ENCODE results near the gene TMEM229B. TPM values are rescaled to one million over a fixed set of nuclear protein-coding genes. Genes with fewer than 3 reads are reported as not detected.

Gene TMEM229B
- total RNA-seq, 2 experiments from 2014 or later = 3.9 to 11.7 TPM

DNA sequence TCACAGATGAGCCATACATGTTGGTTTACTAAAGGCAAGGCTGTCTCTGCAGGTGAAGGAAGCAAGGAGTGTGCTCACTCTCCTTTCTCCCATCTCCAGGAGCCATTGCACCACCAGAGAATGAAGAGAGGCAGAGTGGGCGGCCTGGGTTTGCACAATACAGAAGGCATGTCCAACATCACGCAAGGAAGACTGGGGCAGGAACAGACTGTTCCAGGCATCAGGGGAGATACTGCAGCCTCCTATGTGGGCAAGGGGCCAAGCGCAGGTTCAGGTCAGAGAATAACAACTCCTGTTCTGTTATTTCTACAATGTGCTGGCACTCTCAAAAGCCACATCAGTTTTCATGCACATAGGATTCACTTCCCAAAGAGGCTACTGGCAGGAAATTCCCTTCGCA lies 1.7 kb upstream of the TMEM229B start:
- ChIA-PET POLR2A (no interaction called here), CTCF (ENCODE audit: unreplicated experiment) (no interaction called here)
- no TSS peak for BruUV-seq (replicated peaks)
- peaks cover 28% of the 10 kb centered on the region for H3K36me3 ChIP-seq (ENCODE audit: insufficient read depth, low read length)
- H4K20me1 ChIP-seq (ENCODE audit: insufficient read depth, low read length) = no peaks in the 10 kb centered on the region
- H2AFZ ChIP-seq (ENCODE audit: low read length) = no peak overlapping the region
- H3K9me3 ChIP-seq (ENCODE audit: low read length) = peaks cover 46% of the 10 kb centered on the region; the same call in 1 of the 2 replicates
- intact Hi-C loops (cut with micrococcal nuclease; ENCODE audit: unreplicated experiment) = no loop called here
- H3K4me2 ChIP-seq (ENCODE audit: low read length) = no peak overlapping the region
- peaks cover 61% of the 10 kb centered on the region for H3K4me1 ChIP-seq (ENCODE audit: insufficient read depth, low read length, poor library complexity, severe bottlenecking)
- no peak for DNase-seq (ENCODE audit: low spot score)
- no peak overlapping the region for H3K4me3 ChIP-seq (ENCODE audit: low read depth, low read length, poor library complexity, severe bottlenecking)
- H3K79me2 ChIP-seq (ENCODE audit: insufficient read depth, low read depth, low read length) = no peaks in the 10 kb centered on the region
- TF ChIP-seq, protein P1, sequence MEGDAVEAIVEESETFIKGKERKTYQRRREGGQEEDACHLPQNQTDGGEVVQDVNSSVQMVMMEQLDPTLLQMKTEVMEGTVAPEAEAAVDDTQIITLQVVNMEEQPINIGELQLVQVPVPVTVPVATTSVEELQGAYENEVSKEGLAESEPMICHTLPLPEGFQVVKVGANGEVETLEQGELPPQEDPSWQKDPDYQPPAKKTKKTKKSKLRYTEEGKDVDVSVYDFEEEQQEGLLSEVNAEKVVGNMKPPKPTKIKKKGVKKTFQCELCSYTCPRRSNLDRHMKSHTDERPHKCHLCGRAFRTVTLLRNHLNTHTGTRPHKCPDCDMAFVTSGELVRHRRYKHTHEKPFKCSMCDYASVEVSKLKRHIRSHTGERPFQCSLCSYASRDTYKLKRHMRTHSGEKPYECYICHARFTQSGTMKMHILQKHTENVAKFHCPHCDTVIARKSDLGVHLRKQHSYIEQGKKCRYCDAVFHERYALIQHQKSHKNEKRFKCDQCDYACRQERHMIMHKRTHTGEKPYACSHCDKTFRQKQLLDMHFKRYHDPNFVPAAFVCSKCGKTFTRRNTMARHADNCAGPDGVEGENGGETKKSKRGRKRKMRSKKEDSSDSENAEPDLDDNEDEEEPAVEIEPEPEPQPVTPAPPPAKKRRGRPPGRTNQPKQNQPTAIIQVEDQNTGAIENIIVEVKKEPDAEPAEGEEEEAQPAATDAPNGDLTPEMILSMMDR (conservative IDR thresholded peaks at IDR 0.05; ENCODE audit: low read length) = no peak
- TF ChIP-seq EZH2phosphoT487 (IDR thresholded peaks at IDR 0.05; ENCODE audit: borderline replicate concordance, low read depth, low read length) = no peak
- no peaks in the 10 kb centered on the region for H3K9me2 ChIP-seq (ENCODE audit: insufficient read depth, low read length)
- H3K27ac ChIP-seq (ENCODE audit: low read depth, low read length, poor library complexity, severe bottlenecking) = no peak overlapping the region

DNA sequence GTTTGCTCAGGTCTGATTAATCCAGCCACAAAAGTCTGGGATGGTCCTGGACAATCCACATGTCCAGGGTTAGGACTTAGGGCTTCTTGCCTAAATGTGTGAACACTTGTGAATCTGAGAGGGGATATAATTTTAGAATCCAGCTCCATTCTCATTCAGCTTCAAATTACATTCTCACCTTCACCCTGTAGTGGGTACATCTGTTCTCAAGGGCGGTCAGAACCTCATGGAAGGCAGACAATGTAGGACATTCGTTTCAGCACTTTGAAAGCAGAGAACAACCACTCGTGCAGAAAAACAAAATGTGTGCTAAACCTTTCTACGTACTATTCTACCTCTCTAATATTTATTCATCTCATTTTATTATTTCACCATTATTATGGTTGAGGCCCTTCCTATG lies 1.2 kb downstream of the TMEM229B start:
- H3K4me2 ChIP-seq (ENCODE audit: low read length) = peak overlapping the region; percentile 78; the same call in 1 of the 2 replicates

DNA sequence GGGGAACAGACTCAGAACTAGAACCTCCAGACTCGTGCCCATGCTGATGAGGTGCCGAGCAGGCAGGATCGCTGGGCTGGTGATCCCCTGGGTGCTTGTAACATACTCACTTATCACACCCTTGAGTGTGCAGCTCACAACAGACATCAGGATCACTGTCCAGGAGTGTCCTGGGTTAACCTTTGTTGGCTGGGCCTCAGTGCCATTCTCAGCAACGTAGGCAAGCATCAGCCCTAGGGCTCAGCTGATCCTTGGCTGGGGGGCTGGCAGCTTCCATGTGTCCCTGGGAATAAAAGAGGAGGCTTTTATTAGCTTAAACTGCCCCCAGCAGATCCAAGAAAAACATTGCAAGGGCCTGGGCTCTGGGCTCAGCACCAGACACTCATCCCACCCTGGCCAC lies 1.6 kb downstream of the TMEM229B start:
- Histone ChIP-seq H4K20me1 (ENCODE audit: insufficient read depth, low read length) (no peaks in the 10 kb centered on the region), H3K4me2 (ENCODE audit: low read length) (no peak overlapping the region), H3K9me3 (ENCODE audit: low read length) (peaks cover 19% of the 10 kb centered on the region; the same call in 1 of the 2 replicates), H3K4me3 (ENCODE audit: low read depth, low read length, poor library complexity, severe bottlenecking) (no peak overlapping the region), H3K4me1 (ENCODE audit: insufficient read depth, low read length, poor library complexity, severe bottlenecking) (peaks cover 56% of the 10 kb centered on the region), H3K27ac (ENCODE audit: low read depth, low read length, poor library complexity, severe bottlenecking) (peak overlapping the region; percentile 89), H2AFZ (ENCODE audit: low read length) (no peak overlapping the region), H3K36me3 (ENCODE audit: insufficient read depth, low read length) (peaks cover 15% of the 10 kb centered on the region), H3K9me2 (ENCODE audit: insufficient read depth, low read length) (no peaks in the 10 kb centered on the region), H3K79me2 (ENCODE audit: insufficient read depth, low read depth, low read length) (no peaks in the 10 kb centered on the region)
- BruUV-seq (replicated peaks) = no TSS peak
- intact Hi-C loops (cut with micrococcal nuclease; ENCODE audit: unreplicated experiment) = no loop called here
- POLR2A ChIA-PET = interaction anchor here (1.1 to 1.9 kb wide), 5 partner anchors 10 to 45 kb away, joined by 4 to 8 read pairs (median 5); no protein-coding TSS in a partner anchor
- TF ChIP-seq, protein P1 (conservative IDR thresholded peaks at IDR 0.05; ENCODE audit: low read length) = 0 out of 2 replicates have a peak, but pooled peaks have one; percentile 18
- no peak for TF ChIP-seq EZH2phosphoT487 (IDR thresholded peaks at IDR 0.05; ENCODE audit: borderline replicate concordance, low read depth, low read length)
- CTCF ChIA-PET (ENCODE audit: unreplicated experiment) = no interaction called here
- no peak for DNase-seq (ENCODE audit: low spot score)

More for the DNA sequence above, 1.2 kb downstream of the TMEM229B start:
- peaks cover 17% of the 10 kb centered on the region for H3K36me3 ChIP-seq (ENCODE audit: insufficient read depth, low read length)
- TF ChIP-seq, protein P1 (conservative IDR thresholded peaks at IDR 0.05; ENCODE audit: low read length) = no peak
- TF ChIP-seq EZH2phosphoT487 (IDR thresholded peaks at IDR 0.05; ENCODE audit: borderline replicate concordance, low read depth, low read length) = no peak
- ChIA-PET CTCF (ENCODE audit: unreplicated experiment) (interaction anchor here (1.1 kb wide), 1 partner anchor 22 kb away, joined by 4 read pairs; no protein-coding TSS in a partner anchor), POLR2A (interaction anchor here (0.6 to 1.9 kb wide), 7 partner anchors 18 to 212 kb away, joined by 3 to 8 read pairs (median 4); partner anchors contain the start of gene PIGH)
- no peak for DNase-seq (ENCODE audit: low spot score)
- intact Hi-C loops (cut with micrococcal nuclease; ENCODE audit: unreplicated experiment) = no loop called here
- H3K27ac ChIP-seq (ENCODE audit: low read depth, low read length, poor library complexity, severe bottlenecking) = peak overlapping the region; percentile 89
- H3K79me2 ChIP-seq (ENCODE audit: insufficient read depth, low read depth, low read length) = no peaks in the 10 kb centered on the region
- H3K9me2 ChIP-seq (ENCODE audit: insufficient read depth, low read length) = no peaks in the 10 kb centered on the region
- H3K4me3 ChIP-seq (ENCODE audit: low read depth, low read length, poor library complexity, severe bottlenecking) = no peak overlapping the region
- no peaks in the 10 kb centered on the region for H4K20me1 ChIP-seq (ENCODE audit: insufficient read depth, low read length)
- H3K9me3 ChIP-seq (ENCODE audit: low read length) = peaks cover 23% of the 10 kb centered on the region; the same call in 1 of the 2 replicates
- H3K4me1 ChIP-seq (ENCODE audit: insufficient read depth, low read length, poor library complexity, severe bottlenecking) = peaks cover 61% of the 10 kb centered on the region
- no TSS peak for BruUV-seq (replicated peaks)
- no peak overlapping the region for H2AFZ ChIP-seq (ENCODE audit: low read length)

Measured in OCI-LY7 (cell line).